Hematopoietic multipotent progenitor cell treated with erythropoietin and hydrocortisone succinate and interleukin-3 and kit ligand, for 6 days (in vitro differentiated cells): Measurements from ENCODE around the gene NR2C1.
"Not testable (repeated sequence)": the region's sequence is repeated elsewhere in the genome, so short reads cannot be mapped to it uniquely, and the experiment has no call there.

Experiments
- DNase-seq: peaks from one replicate; pipeline ENCODE4 v3.0.0-alpha.2; 2015

The NR2C1 gene

GRCh38 chr12:95072900-95073697, at the start of gene NR2C1:
TSS of gene NR2C1 (minus strand) at chr12:95073618. CDS start at chr12:95067384, 6,234 bp downstream.
- peak; percentile 98 for DNase-seq

DNA sequence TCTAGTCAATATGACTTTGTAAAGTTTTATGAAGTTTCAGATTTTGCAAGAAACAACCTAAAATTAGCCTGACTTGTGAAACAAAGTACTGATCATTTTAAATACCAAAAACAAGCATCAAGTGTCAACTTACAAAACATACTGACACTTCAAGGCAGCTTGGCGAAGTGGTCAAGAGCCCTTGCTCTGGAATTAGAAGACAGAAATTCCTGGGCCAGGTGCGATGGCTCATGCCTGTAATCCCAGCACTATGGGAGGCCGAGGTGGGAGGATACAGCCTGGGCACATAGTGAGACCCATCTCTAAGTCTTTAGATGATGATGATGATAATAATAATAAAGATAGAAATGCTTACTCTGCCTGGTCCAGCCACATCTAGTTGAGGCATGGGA, 45.4 kb upstream of the NR2C1 start:
- no peak for DNase-seq

DNA sequence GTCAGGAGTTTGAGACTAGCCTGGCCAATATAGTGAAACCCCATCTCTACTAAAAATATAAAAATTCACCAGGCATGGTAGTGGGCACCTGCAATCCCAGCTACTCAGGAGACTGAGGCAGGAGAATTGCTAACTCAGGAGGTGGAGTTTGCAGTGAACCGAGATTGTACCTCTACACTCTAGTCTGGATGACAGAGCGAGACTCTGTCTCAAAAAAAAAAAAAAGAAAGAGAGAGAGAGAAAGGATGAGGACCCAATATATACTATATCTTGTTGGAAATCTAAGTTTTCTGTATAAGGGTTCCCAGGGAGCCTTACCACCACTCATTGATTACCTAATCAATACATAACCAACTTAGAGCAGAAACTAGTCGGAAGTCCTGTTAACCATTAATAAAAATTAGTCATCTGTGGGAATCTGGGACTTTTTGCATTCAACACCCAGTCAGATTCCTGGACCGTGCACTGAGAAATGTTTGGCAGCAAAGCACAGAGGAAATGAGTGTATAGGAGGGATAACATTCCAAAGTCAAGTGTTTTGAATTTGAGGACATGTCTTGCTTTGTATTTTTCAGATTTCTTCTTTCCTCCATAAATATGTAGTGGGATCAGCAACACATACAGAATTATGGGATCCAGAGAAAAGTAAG, 44.8 kb upstream of the NR2C1 start:
- DNase-seq, result no peak

GRCh38 chr12:95117178-95117599, 43.8 kb upstream of the NR2C1 start:
- DNase-seq, result peak; percentile 93

- no peak for DNase-seq
Measured at GRCh38 chr12:95116773-95117172, 43.4 kb upstream of the NR2C1 start.

GRCh38 chr12:95116341-95116740, 42.9 kb upstream of the NR2C1 start:
- DNase-seq, result no peak

GRCh38 chr12:95115641-95116040, 42.2 kb upstream of the NR2C1 start:
- no peak for DNase-seq

- DNase-seq, result no peak
Measured at GRCh38 chr12:95114766-95115405, 41.5 kb upstream of the NR2C1 start.

- no peak for DNase-seq
Measured at GRCh38 chr12:95107362-95107761, 33.9 kb upstream of the NR2C1 start.

DNA sequence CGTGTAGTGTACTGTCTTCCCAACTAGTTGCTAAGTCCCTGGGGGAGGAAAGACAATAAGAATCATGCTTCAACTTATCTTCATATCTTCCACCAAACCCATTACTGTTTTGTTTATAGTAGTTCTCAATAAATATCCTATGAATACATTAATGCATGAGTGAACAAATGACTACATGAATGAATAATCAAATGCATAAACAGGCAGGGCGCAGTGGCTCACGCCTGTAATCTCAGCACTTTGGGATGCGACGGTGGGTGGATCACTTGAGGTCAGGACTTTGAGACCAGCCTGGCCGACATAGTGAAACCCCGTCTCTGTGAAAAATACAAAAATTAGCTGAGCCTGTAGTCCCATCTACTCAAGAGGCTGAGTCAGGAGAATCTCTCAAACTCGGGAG, 32.1 kb upstream of the NR2C1 start:
- no peak for DNase-seq

DNA sequence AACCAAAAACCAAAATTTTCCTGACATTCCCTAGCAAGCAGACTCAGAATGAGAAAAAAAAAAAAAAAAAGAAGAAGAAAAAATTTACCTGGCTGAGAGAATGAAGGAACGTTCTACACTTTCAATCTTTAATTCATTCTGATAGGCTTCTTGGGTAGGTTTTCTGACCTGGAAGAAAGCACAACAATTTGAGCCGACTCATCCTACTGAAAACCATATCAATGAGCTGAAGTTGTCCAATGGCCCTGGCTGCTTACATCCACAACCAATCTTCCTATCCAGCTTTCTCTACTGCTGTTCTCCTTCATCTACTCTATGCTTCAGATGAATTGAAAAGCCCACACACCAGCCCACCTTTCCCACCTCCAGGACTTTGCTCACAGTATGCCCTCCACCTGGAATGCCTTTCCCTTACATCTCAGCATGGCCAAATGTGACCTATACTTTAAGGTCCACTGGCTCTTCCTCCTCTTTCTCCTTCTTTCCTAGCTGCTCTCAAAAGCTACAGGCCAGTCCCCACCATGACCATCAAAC, 31.6 kb upstream of the NR2C1 start:
- no peak for DNase-seq

DNA sequence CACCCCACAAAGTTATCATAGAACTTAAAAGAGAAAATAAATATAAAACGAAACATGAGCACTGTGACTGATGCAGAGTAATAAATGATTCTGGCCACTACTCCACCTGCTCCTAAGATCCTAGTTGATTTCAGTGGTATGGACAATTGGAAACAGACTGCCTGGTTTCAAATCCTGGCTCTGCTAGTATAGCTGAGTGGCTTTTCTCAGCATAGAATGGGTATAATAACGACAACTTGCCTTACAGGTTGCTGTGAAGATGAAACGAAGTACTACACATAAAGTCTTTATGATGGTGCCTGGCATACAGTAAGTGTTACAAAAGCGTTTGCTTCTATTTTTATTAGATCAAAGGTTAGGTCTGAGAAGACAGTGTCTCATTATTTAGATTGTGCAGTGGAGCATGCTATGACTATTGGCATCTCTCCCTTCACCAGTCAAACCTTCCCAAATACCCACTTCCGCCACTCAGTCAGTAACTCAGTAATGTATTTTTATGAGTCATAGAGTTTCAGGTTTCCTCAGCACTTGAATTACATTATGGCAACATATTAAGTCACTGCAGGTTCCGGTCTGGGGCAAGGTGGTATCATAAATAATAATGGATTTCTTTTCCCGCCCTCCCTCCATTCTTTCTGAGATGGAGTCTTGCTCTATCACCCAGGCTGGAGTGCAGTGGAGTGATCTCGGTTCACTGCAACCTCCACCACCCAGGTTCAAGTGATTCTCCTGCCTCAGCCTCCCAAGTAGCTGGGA, 29.7 kb upstream of the NR2C1 start:
- DNase-seq, result no peak

DNA sequence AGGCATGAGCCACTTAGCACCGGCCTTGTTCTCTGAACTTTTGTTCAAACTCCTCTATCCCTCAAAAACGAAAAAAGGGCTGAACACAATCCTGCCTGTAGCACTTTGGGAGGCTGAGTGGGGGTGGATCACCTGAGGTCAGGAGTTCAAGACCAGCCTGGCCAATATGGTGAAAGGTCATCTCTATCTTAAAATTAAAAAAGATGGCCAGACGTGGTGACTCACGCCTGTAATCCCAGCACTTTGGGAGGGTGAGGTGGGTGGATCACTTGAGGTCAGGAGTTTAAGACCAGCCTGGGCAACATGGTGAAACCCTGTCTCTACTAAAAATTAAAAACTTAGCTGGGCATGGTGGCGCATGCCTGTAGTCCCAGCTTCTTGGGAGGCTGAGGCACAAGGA, 28.5 kb upstream of the NR2C1 start:
- DNase-seq, result not testable (repeated sequence)

DNA sequence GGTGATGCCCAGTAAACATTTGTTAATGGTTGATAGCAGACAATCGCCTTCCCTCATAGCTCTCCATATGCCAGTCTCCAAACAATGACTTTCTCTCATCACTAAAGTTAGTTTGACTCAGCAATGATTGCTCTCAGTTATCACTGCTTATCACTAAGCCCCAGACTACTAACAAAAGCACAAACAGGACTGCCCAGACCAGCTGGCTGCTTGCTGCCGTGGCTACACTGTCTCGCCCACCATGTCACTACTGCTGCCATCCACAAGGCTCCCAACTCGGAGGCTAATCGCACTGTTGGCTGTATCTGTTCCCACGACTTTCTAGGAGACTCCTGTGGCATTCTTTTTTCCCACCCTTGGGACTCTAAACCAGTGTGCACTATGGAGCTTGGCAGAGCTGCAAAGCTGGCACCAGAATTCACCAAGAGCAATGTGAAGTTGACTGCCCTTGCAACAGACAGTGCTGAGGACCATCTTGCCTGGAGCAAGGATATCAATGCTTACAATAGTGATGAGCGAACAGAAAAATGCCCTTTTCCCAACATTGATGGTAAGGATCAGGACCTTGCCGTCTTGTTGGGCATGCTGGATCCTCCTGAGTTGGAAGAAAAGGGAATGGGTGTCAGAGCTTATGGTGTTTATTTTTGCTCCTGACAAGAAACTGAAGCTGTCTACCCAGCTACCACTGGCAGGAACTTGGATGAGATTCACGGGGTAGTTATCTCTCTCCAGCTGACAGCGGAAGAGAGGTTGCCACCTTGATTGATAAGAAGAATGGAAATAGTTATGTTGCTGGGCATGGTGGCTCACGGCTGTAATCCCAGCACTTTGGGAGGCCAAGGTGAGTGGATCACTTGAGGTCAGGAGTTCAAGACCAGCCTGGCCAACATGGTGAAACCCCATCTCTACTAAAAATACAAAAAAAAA, 27.1 kb upstream of the NR2C1 start:
- DNase-seq, result peak; percentile 89

DNA sequence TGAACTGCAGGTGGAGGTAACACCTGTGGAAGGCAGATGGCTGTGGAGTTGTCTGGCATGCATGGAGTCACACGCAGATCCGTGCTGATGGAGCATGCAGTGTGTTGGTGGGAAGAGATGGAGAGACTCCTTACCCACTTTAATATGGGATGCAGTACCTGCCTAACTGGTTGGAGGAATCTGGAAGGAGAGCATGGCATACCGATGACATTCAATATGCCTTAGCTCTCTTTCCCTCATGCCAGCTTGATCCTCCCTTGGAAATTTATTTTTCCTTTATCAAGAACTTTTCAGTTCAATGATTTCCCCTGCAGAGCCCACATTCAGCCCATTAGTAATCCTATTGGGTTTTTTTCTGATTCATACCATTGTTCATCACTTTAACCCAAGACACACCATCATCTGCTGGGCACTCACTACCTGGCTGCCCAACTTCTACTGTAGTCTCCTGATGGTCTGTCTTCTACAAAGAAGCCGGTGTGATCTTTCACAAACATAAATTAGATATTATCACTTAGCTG, 25.9 kb upstream of the NR2C1 start:
- no peak for DNase-seq

DNA sequence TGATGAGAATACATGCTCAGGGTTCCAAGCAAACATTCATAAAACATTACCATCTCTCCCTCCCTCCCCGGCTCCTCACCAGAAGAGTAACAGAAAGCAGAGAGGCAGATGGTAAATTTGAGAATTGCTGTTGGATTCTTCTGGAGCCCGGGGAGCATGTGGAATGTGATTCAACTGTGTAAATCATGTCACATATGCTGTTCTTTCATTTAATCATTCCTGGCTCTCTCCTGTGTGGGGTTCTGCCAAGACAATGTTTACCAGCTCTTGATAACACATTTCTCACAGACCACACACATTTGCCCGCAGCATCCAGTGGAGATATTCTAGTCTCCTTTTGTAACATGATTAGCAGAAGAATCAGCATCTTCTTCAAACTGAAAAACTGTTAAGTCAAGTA, 23.4 kb upstream of the NR2C1 start:
- DNase-seq, result no peak

- DNase-seq, result no peak
Measured at GRCh38 chr12:95096378-95096777, 23.0 kb upstream of the NR2C1 start.

- not testable (repeated sequence) for DNase-seq
Measured at GRCh38 chr12:95095866-95096265, 22.4 kb upstream of the NR2C1 start.

DNA sequence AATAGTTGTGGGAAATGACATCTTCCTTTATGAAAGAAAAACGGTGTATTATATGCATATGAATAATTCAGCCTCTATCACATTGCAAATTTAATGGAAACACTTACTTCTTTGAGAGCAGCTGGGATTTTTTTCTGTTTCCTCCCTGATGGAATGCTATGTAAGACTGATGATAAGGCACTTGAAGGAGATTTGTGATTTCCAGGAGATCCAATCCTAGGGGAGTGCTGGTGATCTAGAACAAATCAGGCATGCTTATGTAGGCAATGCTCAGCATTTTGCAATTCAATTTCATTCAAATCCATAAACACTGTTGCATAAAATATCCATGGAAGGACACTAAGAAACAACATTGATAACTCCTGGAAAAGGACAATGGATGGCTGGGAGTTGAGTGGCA, 16.0 kb upstream of the NR2C1 start:
- DNase-seq, result no peak

- DNase-seq, result no peak
Measured at GRCh38 chr12:95088379-95088778, 15.0 kb upstream of the NR2C1 start.

- no peak for DNase-seq
Measured at GRCh38 chr12:95085612-95086011, 12.2 kb upstream of the NR2C1 start.

DNA sequence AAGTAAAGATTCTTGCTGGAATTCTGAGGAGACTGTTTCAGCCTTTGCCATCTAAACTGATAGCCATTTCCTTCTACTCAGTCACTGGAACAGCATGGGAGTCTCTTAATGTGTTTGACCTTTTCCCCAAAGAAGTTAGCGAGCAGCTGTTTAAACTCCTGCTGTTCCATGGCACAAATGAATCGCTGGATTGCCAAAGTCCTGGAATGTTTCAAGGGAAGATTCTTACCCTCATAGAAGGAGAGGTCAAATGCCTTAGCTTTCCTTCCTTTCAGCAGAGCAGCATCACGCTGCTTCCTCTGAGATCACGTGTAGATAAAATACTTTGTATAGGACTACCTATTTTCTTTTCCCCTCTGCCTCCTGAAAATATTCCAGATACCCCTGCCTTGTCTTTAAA, 10.5 kb upstream of the NR2C1 start:
- no peak for DNase-seq
